Urothelium cell line (cell line): ENCODE data around the gene CA12.

Experiments used
- DNase-seq: peaks from one replicate; pipeline ENCODE4 v3.0.0; 2011; ENCODE audit warnings: low spot score, mixed read lengths
- FAIRE-seq: peaks from 2 replicates; lab custom pipeline; 2011; peaks lifted over from hg19 to GRCh38; lab: Jason Lieb, UNC

Gene CA12

GRCh38 chr15:63314409-63314808, 67.2 kb downstream of the CA12 start:
- DNase-seq (no peak), FAIRE-seq (no peak)

GRCh38 chr15:63313825-63314224, 67.8 kb downstream of the CA12 start:
- no peak for FAIRE-seq

GRCh38 chr15:63312286-63312685, 69.4 kb downstream of the CA12 start:
- DNase-seq (no peak), FAIRE-seq (no peak)

More at GRCh38 chr15:63313825-63314224, 67.8 kb downstream of the CA12 start:
- DNase-seq: no peak

- no peak for DNase-seq
- FAIRE-seq: no peak
Measured at GRCh38 chr15:63310646-63311045, 71.0 kb downstream of the CA12 start.

- peak; percentile 52 for FAIRE-seq
Measured at GRCh38 chr15:63308947-63309346, 72.7 kb downstream of the CA12 start.

GRCh38 chr15:63308491-63308890, 73.2 kb downstream of the CA12 start:
- FAIRE-seq: no peak
- no peak for DNase-seq

More at GRCh38 chr15:63308947-63309346, 72.7 kb downstream of the CA12 start:
- no peak for DNase-seq

- no peak for FAIRE-seq
- DNase-seq: no peak
Measured at GRCh38 chr15:63306492-63307073, 75.1 kb downstream of the CA12 start.

- FAIRE-seq (no peak), DNase-seq (no peak)
Measured at GRCh38 chr15:63305260-63305659, 76.4 kb downstream of the CA12 start.

GRCh38 chr15:63301088-63301487, 80.6 kb downstream of the CA12 start:
- no peak for FAIRE-seq
- DNase-seq: no peak

- FAIRE-seq: no peak
Measured at GRCh38 chr15:63299943-63300575, 81.6 kb downstream of the CA12 start.

GRCh38 chr15:63296195-63296594, 85.5 kb downstream of the CA12 start:
- DNase-seq (no peak), FAIRE-seq (no peak)

More at GRCh38 chr15:63299943-63300575, 81.6 kb downstream of the CA12 start:
- no peak for DNase-seq

- FAIRE-seq (no peak), DNase-seq (no peak)
Measured at GRCh38 chr15:63295341-63295740, 86.3 kb downstream of the CA12 start.

- DNase-seq: no peak
- FAIRE-seq: no peak
Measured at GRCh38 chr15:63294359-63294758, 87.3 kb downstream of the CA12 start.

- DNase-seq: no peak
- no peak for FAIRE-seq
Measured at GRCh38 chr15:63292771-63293170, 88.9 kb downstream of the CA12 start.

- peak; percentile 5 for FAIRE-seq
Measured at GRCh38 chr15:63292241-63292640, 89.4 kb downstream of the CA12 start.

GRCh38 chr15:63291507-63291906, 90.1 kb downstream of the CA12 start:
- FAIRE-seq (no peak), DNase-seq (peak; percentile 25)

More at GRCh38 chr15:63292241-63292640, 89.4 kb downstream of the CA12 start:
- DNase-seq: no peak

GRCh38 chr15:63288778-63289378, 92.8 kb downstream of the CA12 start:
- FAIRE-seq (no peak), DNase-seq (peak; percentile 61)

GRCh38 chr15:63288342-63288741, 93.3 kb downstream of the CA12 start:
- no peak for DNase-seq
- FAIRE-seq: peak; percentile 53

- FAIRE-seq (no peak), DNase-seq (no peak)
Measured at GRCh38 chr15:63287109-63287508, 94.5 kb downstream of the CA12 start.

- DNase-seq (no peak), FAIRE-seq (peak; percentile 96)
Measured at GRCh38 chr15:63284335-63284734, 97.3 kb downstream of the CA12 start.

GRCh38 chr15:63283126-63283525, 98.5 kb downstream of the CA12 start:
- FAIRE-seq: no peak
- DNase-seq: no peak

- DNase-seq (no peak), FAIRE-seq (no peak)
Measured at GRCh38 chr15:63277893-63278456, 103.7 kb downstream of the CA12 start.
